Measurements from ENCODE around the gene PRKCA. TPM values are rescaled to one million over a fixed set of nuclear protein-coding genes. Genes with fewer than 3 reads are reported as not detected.
A peak's percentile ranks its signal among the peaks of the same experiment; 100 is the strongest.
"Not testable (repeated sequence)": the region's sequence is repeated elsewhere in the genome, so short reads cannot be mapped to it uniquely, and the experiment has no call there.

Gene PRKCA
- total RNA-seq, 4 donors from 2014 or later = 9.8 to 25.6 (median 12.2) TPM

GRCh38 chr17:66619206-66619605, 316.8 kb downstream of the PRKCA start:
- H3K4me3 ChIP-seq = no peak overlapping the region
- no peak for TF ChIP-seq EP300 (IDR thresholded peaks at IDR 0.05)
- no peak for TF ChIP-seq POLR2A (IDR thresholded peaks at IDR 0.05)
- no peak for TF ChIP-seq CTCF (IDR thresholded peaks at IDR 0.05)
- TF ChIP-seq POLR2AphosphoS5 (IDR thresholded peaks at IDR 0.05) = no peak
- no peaks in the 10 kb centered on the region for H3K4me1 ChIP-seq
- H3K27me3 ChIP-seq = no peaks in the 10 kb centered on the region
- WGBS = 82% methylated on average over 6 of the region's 6 CpGs
- no peak overlapping the region for H3K27ac ChIP-seq
- H3K9me3 ChIP-seq = no peaks in the 10 kb centered on the region
- no peak for DNase-seq (ENCODE audit: low spot score in 2 of 2)
- no peaks in the 10 kb centered on the region for H3K36me3 ChIP-seq

GRCh38 chr17:66620528-66620927, 318.1 kb downstream of the PRKCA start:
- no peak overlapping the region for H3K4me3 ChIP-seq
- no peaks in the 10 kb centered on the region for H3K9me3 ChIP-seq
- TF ChIP-seq CTCF (IDR thresholded peaks at IDR 0.05) (no peak), EP300 (IDR thresholded peaks at IDR 0.05) (no peak), POLR2AphosphoS5 (IDR thresholded peaks at IDR 0.05) (no peak), POLR2A (IDR thresholded peaks at IDR 0.05) (no peak)
- WGBS = 67% methylated on average over 2 of the region's 2 CpGs
- no peaks in the 10 kb centered on the region for H3K4me1 ChIP-seq
- no peaks in the 10 kb centered on the region for H3K36me3 ChIP-seq
- DNase-seq (ENCODE audit: low spot score in 2 of 2) = no peak
- no peak overlapping the region for H3K27ac ChIP-seq
- H3K27me3 ChIP-seq = no peaks in the 10 kb centered on the region

- H3K27ac ChIP-seq; DNase-seq (ENCODE audit: low spot score in 2 of 2); H3K4me3 ChIP-seq; H3K9me3 ChIP-seq; H3K27me3 ChIP-seq; H3K36me3 ChIP-seq; H3K4me1 ChIP-seq: not testable (repeated sequence)
- WGBS = 88% methylated on average over 2 of the region's 2 CpGs
Measured at GRCh38 chr17:66624630-66625029, 322.2 kb downstream of the PRKCA start.

- no peaks in the 10 kb centered on the region for H3K4me1 ChIP-seq
- no peak for DNase-seq (ENCODE audit: low spot score in 2 of 2)
- 69% methylated on average over 2 of the region's 2 CpGs for WGBS
Measured at GRCh38 chr17:66625311-66625767, 322.9 kb downstream of the PRKCA start.

GRCh38 chr17:66627985-66628384, 325.6 kb downstream of the PRKCA start:
- DNase-seq (ENCODE audit: low spot score in 2 of 2) = no peak
- 54% methylated on average over 4 of the region's 4 CpGs for WGBS
- Histone ChIP-seq H3K4me1 (peaks cover under 1% of the 10 kb centered on the region), H3K9me3 (no peaks in the 10 kb centered on the region), H3K27ac (no peak overlapping the region), H3K27me3 (no peaks in the 10 kb centered on the region), H3K36me3 (no peaks in the 10 kb centered on the region), H3K4me3 (no peak overlapping the region)
- TF ChIP-seq POLR2A (IDR thresholded peaks at IDR 0.05) (no peak), POLR2AphosphoS5 (IDR thresholded peaks at IDR 0.05) (no peak), CTCF (IDR thresholded peaks at IDR 0.05) (no peak), EP300 (IDR thresholded peaks at IDR 0.05) (no peak)

More at GRCh38 chr17:66625311-66625767, 322.9 kb downstream of the PRKCA start:
- H3K36me3 ChIP-seq = no peaks in the 10 kb centered on the region
- no peaks in the 10 kb centered on the region for H3K27me3 ChIP-seq
- peak in 1 of 2 donors; percentile 37 for TF ChIP-seq CTCF (IDR thresholded peaks at IDR 0.05)
- no peak for TF ChIP-seq POLR2AphosphoS5 (IDR thresholded peaks at IDR 0.05)
- TF ChIP-seq POLR2A (IDR thresholded peaks at IDR 0.05) = no peak
- no peak overlapping the region for H3K4me3 ChIP-seq
- no peak overlapping the region for H3K27ac ChIP-seq
- no peaks in the 10 kb centered on the region for H3K9me3 ChIP-seq

- no peaks in the 10 kb centered on the region for H3K9me3 ChIP-seq
- H3K27ac ChIP-seq = no peak overlapping the region
- no peaks in the 10 kb centered on the region for H3K36me3 ChIP-seq
- H3K27me3 ChIP-seq = no peaks in the 10 kb centered on the region
- DNase-seq (ENCODE audit: low spot score in 2 of 2) = no peak
- no peak for TF ChIP-seq CTCF (IDR thresholded peaks at IDR 0.05)
- no peak for TF ChIP-seq POLR2A (IDR thresholded peaks at IDR 0.05)
- TF ChIP-seq EP300 (IDR thresholded peaks at IDR 0.05) = no peak
- no peak for TF ChIP-seq POLR2AphosphoS5 (IDR thresholded peaks at IDR 0.05)
- 84% methylated on average over 3 of the region's 3 CpGs for WGBS
- peaks cover 8% of the 10 kb centered on the region for H3K4me1 ChIP-seq
- no peak overlapping the region for H3K4me3 ChIP-seq
Measured at GRCh38 chr17:66629762-66630161, 327.3 kb downstream of the PRKCA start.

Measured in suprapubic skin (tissue), 4 donors.